Esophagus muscularis mucosa (tissue), 3 donors: Measurements from ENCODE around the gene TRAPPC12.

Source experiments
- EP300 ChIP-seq: sonication (generic); formaldehyde crosslinking; IDR thresholded peaks from one replicate; pipeline ENCODE4 v1.6.1; 2017; ENCODE audit warnings: antibody characterized with exemption
- POLR2AphosphoS5 ChIP-seq, 2 donors: sonication (generic); formaldehyde crosslinking; IDR thresholded peaks; one replicate each; pipeline ENCODE4 v1.6.1; 2017; ENCODE audit warnings: antibody characterized with exemption in 2 of 2

- TF ChIP-seq EP300 = no peak
- TF ChIP-seq POLR2AphosphoS5 (IDR thresholded peaks at IDR 0.05) = no peak
Measured at GRCh38 chr2:3442185-3442584, 62.7 kb downstream of the TRAPPC12 start.
